GM18867 (cell line): ENCODE results near the gene CSPG4.
"Not testable (repeated sequence)": the region's sequence is repeated elsewhere in the genome, so short reads cannot be mapped to it uniquely, and the experiment has no call there.

ENCODE experiments used
- ATAC-seq: cut with Tn5 transposase; IDR thresholded peaks from one replicate; pipeline ENCODE4 v1.9.1; 2021; ENCODE audit warnings: mild to moderate bottlenecking, moderate library complexity; ENCODE audit not compliant: unreplicated experiment

The CSPG4 gene

GRCh38 chr15:75738647-75739325 lies 26.1 kb upstream of the CSPG4 start:
- ATAC-seq, result peak; percentile 95

GRCh38 chr15:75738014-75738646 lies 25.5 kb upstream of the CSPG4 start:
- peak; percentile 7 for ATAC-seq

- not testable (repeated sequence) for ATAC-seq
These were observed 24.7 kb upstream of the CSPG4 start for GRCh38 chr15:75737116-75738013.

GRCh38 chr15:75736256-75736655 lies 23.6 kb upstream of the CSPG4 start:
- ATAC-seq, result no peak

GRCh38 chr15:75734861-75735760 lies 22.5 kb upstream of the CSPG4 start:
- ATAC-seq, result not testable (repeated sequence)

GRCh38 chr15:75733761-75734651 lies 21.4 kb upstream of the CSPG4 start:
- no peak for ATAC-seq

GRCh38 chr15:75732809-75733451 lies 20.3 kb upstream of the CSPG4 start:
- ATAC-seq, result no peak

- ATAC-seq, result no peak
These were observed 19.6 kb upstream of the CSPG4 start for GRCh38 chr15:75732177-75732808.

GRCh38 chr15:75731248-75732151 lies 18.9 kb upstream of the CSPG4 start:
- ATAC-seq, result no peak

GRCh38 chr15:75730376-75731247 lies 18.0 kb upstream of the CSPG4 start:
- ATAC-seq, result not testable (repeated sequence)

GRCh38 chr15:75729326-75730069 lies 16.9 kb upstream of the CSPG4 start:
- ATAC-seq, result no peak

GRCh38 chr15:75727851-75728715 lies 15.4 kb upstream of the CSPG4 start:
- ATAC-seq, result no peak

GRCh38 chr15:75727031-75727531 lies 14.4 kb upstream of the CSPG4 start:
- no peak for ATAC-seq

GRCh38 chr15:75725719-75726607 lies 13.3 kb upstream of the CSPG4 start:
- no peak for ATAC-seq
